Endodermal cell (in vitro differentiated cells): ENCODE results near the gene DLK1. TPM values are rescaled to one million over a fixed set of nuclear protein-coding genes. Genes with fewer than 3 reads are reported as not detected.

ENCODE experiments used
- DNase-seq: peaks from one replicate; pipeline ENCODE4 v3.0.0-alpha.2; 2017
- H3K27ac ChIP-seq: 2 replicates; pipeline ENCODE4 v1.5.1; 2013; ENCODE audit warnings: mild to moderate bottlenecking, low read depth, low read length, moderate library complexity
- H3K27me3 ChIP-seq: 2 replicates; pipeline ENCODE4 v1.6.1; 2013; ENCODE audit warnings: mild to moderate bottlenecking, low read length, moderate library complexity; ENCODE audit not compliant: insufficient read depth, control insufficient read depth, poor library complexity, severe bottlenecking
- H3K36me3 ChIP-seq: 2 replicates; pipeline ENCODE4 v1.7.0; 2013; ENCODE audit warnings: mild to moderate bottlenecking, low read length, moderate library complexity; ENCODE audit not compliant: control insufficient read depth, insufficient read depth
- H3K4me1 ChIP-seq: one replicate; pipeline ENCODE4 v1.7.0; 2013; ENCODE audit warnings: low read length; ENCODE audit not compliant: control insufficient read depth, insufficient read depth
- H3K4me3 ChIP-seq: 2 replicates; pipeline ENCODE4 v1.5.1; 2013; ENCODE audit warnings: mild to moderate bottlenecking, low read length, moderate library complexity
- H3K9ac ChIP-seq: 2 replicates; pipeline ENCODE4 v1.6.1; 2013; ENCODE audit warnings: mild to moderate bottlenecking, low read length, moderate library complexity; ENCODE audit not compliant: poor library complexity, severe bottlenecking; ENCODE audit errors: extremely low read depth
- H3K9me3 ChIP-seq: 2 replicates; pipeline ENCODE4 v1.6.1; 2013; ENCODE audit warnings: mild to moderate bottlenecking, low read length, moderate library complexity; ENCODE audit not compliant: control insufficient read depth
- H3K27ac Mint-ChIP-seq: 2 replicates; pipeline ENCODE4 v1.8.0; 2020; ENCODE audit warnings: mixed read lengths
- H3K27me3 Mint-ChIP-seq: 2 replicates; pipeline ENCODE4 v1.8.0; 2021; ENCODE audit warnings: mild to moderate bottlenecking, mixed read lengths; ENCODE audit not compliant: insufficient read depth
- H3K36me3 Mint-ChIP-seq: 2 replicates; pipeline ENCODE4 v1.8.0; 2020; ENCODE audit warnings: low read depth, mixed read lengths
- H3K4me1 Mint-ChIP-seq: 2 replicates; pipeline ENCODE4 v1.8.0; 2020; ENCODE audit warnings: mixed read lengths
- H3K4me3 Mint-ChIP-seq: 2 replicates; pipeline ENCODE4 v1.8.0; 2020; ENCODE audit warnings: mild to moderate bottlenecking, moderate library complexity, mixed read lengths
- H3K9me3 Mint-ChIP-seq: 2 replicates; pipeline ENCODE4 v1.8.0; 2020; ENCODE audit warnings: mild to moderate bottlenecking, mixed read lengths
- CTCF ChIP-seq: fragments of 200-600 bp; sonication (generic); conservative IDR thresholded peaks from 2 replicates; pipeline ENCODE4 v1.5.0; 2021; ENCODE audit warnings: antibody characterized with exemption, mild to moderate bottlenecking
- WGBS, 2 experiments: methylation state at CpG; one replicate each; pipeline versions ENCODE4 v1.1.5 to v1.1.7; 2013; ENCODE audit warnings: missing lambda C conversion rate in 2 of 2, mixed read lengths in 1 of 2; ENCODE audit not compliant: insufficient coverage in 1 of 2, insufficient read length in 1 of 2; 5-methylcytosine and 5-hydroxymethylcytosine counted together
- total RNA-seq, 2 donors: library from RNA; stranded (reverse); fragmentation: NEBNext Ultra II Directional in 1 of 2; extraction: Animal tissue kit (Norgen Biotek cat#: 25700) in 1 of 2; gene quantifications; 2 replicates in 1 of 2; 3 replicates in 1 of 2; pipeline ENCODE4 v1.2.1, GENCODE V29; 2021

DLK1 gene
- total RNA-seq, 2 donors from 2014 or later: 78.3 to 117 TPM

GRCh38 chr14:100746326-100746725 is 19.6 kb downstream of the DLK1 start:
- Mint-ChIP-seq H3K4me1 (no peaks in the 10 kb centered on the region), H3K27ac (no peak overlapping the region), H3K36me3 (no peaks in the 10 kb centered on the region), H3K9me3 (no peaks in the 10 kb centered on the region), H3K4me3 (no peak overlapping the region), H3K27me3 (no peaks in the 10 kb centered on the region)
- H3K36me3 ChIP-seq: no peaks in the 10 kb centered on the region
- no peaks in the 10 kb centered on the region for H3K4me1 ChIP-seq
- no peaks in the 10 kb centered on the region for H3K9me3 ChIP-seq
- H3K4me3 ChIP-seq: no peak overlapping the region
- no peak for TF ChIP-seq CTCF
- no peak overlapping the region for H3K27ac ChIP-seq
- no peak for DNase-seq
- no peaks in the 10 kb centered on the region for H3K27me3 ChIP-seq
- no peak overlapping the region for H3K9ac ChIP-seq

GRCh38 chr14:100747021-100747586 is 20.4 kb downstream of the DLK1 start:
- H3K9me3 ChIP-seq: no peaks in the 10 kb centered on the region
- no peak overlapping the region for H3K27ac ChIP-seq
- H3K4me1 ChIP-seq: no peaks in the 10 kb centered on the region
- H3K36me3 ChIP-seq: no peaks in the 10 kb centered on the region
- H3K4me3 ChIP-seq: no peak overlapping the region
- WGBS, 2 experiments: 88% methylated on average over 9 of the region's 9 CpGs
- no peaks in the 10 kb centered on the region for H3K9me3 Mint-ChIP-seq
- H3K27me3 Mint-ChIP-seq: no peaks in the 10 kb centered on the region
- H3K4me3 Mint-ChIP-seq: no peak overlapping the region
- no peaks in the 10 kb centered on the region for H3K27me3 ChIP-seq
- no peaks in the 10 kb centered on the region for H3K4me1 Mint-ChIP-seq
- no peaks in the 10 kb centered on the region for H3K36me3 Mint-ChIP-seq
- no peak for TF ChIP-seq CTCF
- DNase-seq: peak; percentile 18
- H3K9ac ChIP-seq: no peak overlapping the region
- H3K27ac Mint-ChIP-seq: no peak overlapping the region

GRCh38 chr14:100747736-100748135 is 21.0 kb downstream of the DLK1 start:
- no peak overlapping the region for H3K4me3 Mint-ChIP-seq
- H3K36me3 Mint-ChIP-seq: no peaks in the 10 kb centered on the region
- H3K4me1 Mint-ChIP-seq: no peaks in the 10 kb centered on the region
- no peaks in the 10 kb centered on the region for H3K27me3 ChIP-seq
- H3K27ac Mint-ChIP-seq: no peak overlapping the region
- H3K9me3 ChIP-seq: no peaks in the 10 kb centered on the region
- no peaks in the 10 kb centered on the region for H3K27me3 Mint-ChIP-seq
- 84 to 91% methylated on average over 6 to 8 of the region's 8 CpGs for WGBS, 2 experiments
- no peak for TF ChIP-seq CTCF
- DNase-seq: peak; percentile 24
- no peaks in the 10 kb centered on the region for H3K4me1 ChIP-seq
- H3K9me3 Mint-ChIP-seq: no peaks in the 10 kb centered on the region
- no peak overlapping the region for H3K27ac ChIP-seq
- H3K36me3 ChIP-seq: no peaks in the 10 kb centered on the region
- H3K9ac ChIP-seq: no peak overlapping the region
- no peak overlapping the region for H3K4me3 ChIP-seq
